Stimulated activated CD8-positive, alpha-beta memory T cell treated with anti-CD3 and anti-CD28 coated beads, Interleukin-12 subunit alpha, Interleukin-12 subunit beta, amount 100 ng/mL, for 24 hours (primary cell): ENCODE data around the gene KCNJ8.
"Not testable (repeated sequence)": the region's sequence is repeated elsewhere in the genome, so short reads cannot be mapped to it uniquely, and the experiment has no call there.

ENCODE experiments used
- DNase-seq: peaks from one replicate; pipeline ENCODE4 v3.0.0-alpha.2; 2020; ENCODE audit errors: extremely low read depth

KCNJ8 gene

DNA sequence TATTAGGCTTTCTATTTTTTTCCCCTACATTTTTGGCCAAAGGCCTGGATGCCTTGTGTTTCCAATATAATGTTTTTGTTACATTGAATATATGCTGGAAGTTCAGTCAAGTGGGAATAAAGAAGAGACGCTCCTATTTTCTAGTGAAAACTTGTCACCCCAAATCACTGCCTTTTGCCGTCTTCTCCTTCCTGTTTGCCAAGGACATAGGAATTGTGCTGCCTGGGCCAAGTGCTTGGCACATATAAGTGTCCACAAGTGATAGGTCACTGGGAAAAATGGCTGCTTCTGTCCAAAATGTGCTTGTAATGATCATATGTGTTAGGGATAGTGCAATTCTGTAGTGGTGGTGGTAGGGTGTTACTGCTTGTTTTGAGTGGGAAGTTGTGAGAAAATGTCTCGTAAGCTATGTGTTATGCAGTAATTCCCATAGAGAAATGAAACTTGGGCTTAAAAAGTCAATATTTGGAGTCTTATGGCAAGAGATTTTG is 11.6 kb upstream of the KCNJ8 start:
- no peak for DNase-seq

DNA sequence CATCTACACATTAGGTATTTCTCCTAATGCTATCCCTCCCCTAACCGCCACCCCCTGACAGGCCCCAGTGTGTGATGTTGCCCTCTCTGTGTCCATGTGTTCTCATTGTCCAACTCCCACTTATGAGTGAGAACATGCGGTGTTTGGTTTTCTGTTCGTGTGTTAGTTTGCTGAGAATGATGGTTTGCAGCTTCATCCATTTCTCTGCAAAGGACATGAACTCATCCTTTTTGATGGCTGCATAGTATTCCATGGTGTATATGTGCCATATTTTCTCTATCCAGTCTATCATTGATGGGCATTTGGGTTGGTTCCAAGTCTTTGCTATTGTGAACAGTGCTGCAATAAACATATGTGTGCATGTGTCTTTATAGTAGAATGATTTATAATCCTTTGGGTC is 8.2 kb upstream of the KCNJ8 start:
- not testable (repeated sequence) for DNase-seq

DNA sequence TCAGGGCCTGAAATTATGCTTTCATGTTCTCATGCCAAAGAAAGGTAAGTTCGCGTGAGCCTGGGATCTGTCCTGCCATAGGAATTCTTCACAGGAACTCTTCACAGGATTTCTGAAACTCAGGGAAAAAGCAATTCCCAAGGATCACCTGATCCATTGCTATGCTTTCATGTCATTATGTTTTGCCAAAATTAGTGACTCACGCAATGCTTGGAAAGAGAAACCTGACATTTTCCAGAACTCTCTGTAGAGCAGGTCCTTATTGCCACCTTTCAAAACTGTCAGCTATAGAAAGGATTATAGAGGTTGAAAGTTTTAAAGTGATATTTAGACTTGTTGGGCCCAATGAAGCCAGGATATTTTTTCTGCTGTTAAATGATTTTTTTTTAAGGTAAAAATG is 6.3 kb upstream of the KCNJ8 start:
- DNase-seq, result no peak

- no peak for DNase-seq
Measured at GRCh38 chr12:21776175-21776574, 1.7 kb upstream of the KCNJ8 start.

- no peak for DNase-seq
Measured at GRCh38 chr12:21775133-21775820, 771 bp upstream of the KCNJ8 start.

- no peak for DNase-seq
Measured at GRCh38 chr12:21773806-21774205, 700 bp downstream of the KCNJ8 start.

DNA sequence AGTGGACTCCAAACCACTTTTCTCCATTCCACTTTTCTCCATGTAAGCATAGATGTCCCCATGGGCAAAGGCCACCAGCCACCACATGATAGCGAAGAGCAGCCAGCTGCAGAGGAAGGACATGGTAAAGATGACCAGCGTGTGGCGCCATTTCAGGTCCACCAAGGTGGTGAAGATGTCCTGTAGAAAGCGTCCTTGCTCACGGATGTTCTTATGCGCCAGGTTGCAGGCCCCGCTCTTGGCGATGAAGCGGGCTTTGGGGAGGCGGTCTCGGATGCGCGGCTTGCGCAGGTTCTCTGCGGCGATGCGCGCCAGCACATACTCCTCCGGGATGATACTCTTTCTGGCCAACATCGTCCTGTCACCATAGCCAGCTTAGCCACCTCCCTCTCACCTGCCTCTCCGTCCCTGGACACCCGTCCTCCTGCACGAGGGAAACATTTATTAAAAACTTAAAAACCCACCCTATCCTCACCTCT is 1.2 kb downstream of the KCNJ8 start:
- no peak for DNase-seq

DNA sequence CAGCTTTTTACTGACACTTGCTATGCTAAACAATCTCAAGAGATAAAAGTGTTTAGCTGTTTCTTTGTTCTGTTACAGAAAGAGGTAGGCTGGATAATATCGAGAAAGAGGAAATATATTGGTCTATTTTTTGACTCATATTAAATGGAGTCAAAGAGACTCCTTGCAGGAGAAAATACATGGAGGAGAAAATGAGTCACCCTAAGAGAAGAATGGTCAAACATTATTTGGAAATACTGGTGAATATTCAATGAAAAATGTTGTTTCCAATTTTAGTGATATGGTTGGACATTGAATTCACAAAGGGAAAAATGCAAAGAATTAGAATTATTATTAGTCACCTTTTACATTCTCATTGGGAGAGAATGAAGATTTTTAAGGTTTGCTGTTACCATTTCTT is 3.2 kb downstream of the KCNJ8 start:
- DNase-seq, result no peak

- DNase-seq, result no peak
Measured at GRCh38 chr12:21769307-21769706, 5.2 kb downstream of the KCNJ8 start.

GRCh38 chr12:21766403-21766802 is 8.1 kb downstream of the KCNJ8 start:
- no peak for DNase-seq

GRCh38 chr12:21764950-21765349 is 9.6 kb downstream of the KCNJ8 start:
- DNase-seq, result no peak

- DNase-seq, result no peak
Measured at GRCh38 chr12:21764065-21764464, 10.4 kb downstream of the KCNJ8 start.

DNA sequence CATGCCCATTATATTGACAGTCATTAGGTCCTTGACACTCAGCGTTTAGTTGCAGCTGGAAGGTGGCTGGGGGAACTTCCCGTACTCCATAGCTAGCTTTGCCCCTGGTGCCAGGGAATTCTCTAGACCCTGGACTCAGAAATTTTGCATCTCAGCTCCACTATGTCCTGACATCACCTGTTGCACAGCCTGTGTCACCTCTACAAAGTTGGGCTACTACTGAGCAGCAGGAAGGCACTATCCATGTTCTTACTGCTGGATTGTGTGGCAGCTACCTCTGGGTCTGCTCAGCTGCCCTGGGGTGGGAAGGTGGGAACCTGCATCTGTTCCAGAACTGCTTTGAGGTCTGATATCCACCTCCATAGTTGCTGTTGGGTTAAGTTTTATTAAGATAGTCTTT is 11.0 kb downstream of the KCNJ8 start:
- no peak for DNase-seq

GRCh38 chr12:21759737-21760136 is 14.8 kb downstream of the KCNJ8 start:
- no peak for DNase-seq

DNA sequence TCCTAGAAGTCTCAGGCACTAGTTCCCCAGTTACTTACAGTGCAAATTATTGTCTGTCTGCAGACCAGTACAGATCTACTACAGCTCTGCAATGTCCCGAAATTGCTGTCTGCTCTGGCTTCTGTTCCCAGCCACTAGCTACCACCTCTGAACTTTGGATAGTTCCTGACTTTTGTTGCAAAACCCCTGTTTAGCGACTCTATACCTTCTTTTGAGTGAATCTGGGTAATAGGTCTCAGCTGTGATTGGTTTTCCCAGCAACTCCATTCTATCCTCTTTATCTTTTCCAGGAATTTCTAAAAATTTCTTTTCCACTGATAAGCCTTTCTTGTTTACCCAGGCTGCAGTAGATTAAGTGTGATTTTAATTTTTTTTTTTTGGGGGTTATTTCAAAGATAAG is 16.8 kb downstream of the KCNJ8 start:
- no peak for DNase-seq

DNA sequence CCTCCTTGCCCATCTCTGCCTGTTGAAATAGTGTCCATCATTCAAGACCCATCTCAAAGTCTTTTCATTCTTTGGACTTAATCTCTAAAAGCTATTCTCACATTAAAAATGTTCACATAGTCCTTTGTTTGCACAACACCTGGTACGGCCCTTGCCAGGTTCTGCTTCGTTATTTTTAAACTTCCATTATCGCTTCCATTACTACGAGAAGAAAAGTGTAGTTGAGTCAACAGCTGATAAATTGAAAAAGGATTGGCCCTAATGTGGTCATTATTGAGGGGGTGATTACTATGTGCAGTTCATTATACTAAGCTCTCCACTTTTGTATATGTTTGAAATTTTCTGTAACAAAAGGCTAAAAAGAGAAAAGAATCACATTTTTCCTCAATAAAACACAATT is 17.8 kb downstream of the KCNJ8 start:
- no peak for DNase-seq

- DNase-seq, result no peak
Measured at GRCh38 chr12:21751517-21751916, 23.0 kb downstream of the KCNJ8 start.

DNA sequence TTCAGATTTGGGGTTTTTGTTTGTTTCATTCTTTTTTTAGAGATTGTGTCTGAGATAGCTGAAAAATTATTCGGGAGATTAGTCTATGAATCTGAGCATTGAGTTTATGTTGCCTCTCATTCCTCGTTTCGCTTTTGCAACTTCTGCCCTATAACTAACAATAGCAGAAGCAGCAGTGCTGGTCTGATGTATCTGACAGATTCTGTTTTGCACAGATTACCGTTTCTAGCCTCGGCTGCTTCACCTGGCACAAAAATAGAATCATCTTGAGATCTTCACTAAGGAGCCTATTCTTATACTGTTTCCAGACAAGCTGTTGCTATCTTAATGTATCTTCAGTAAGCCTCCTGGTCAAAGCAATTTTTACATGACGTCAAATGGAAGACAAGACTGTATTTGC is 29.2 kb downstream of the KCNJ8 start:
- no peak for DNase-seq

DNA sequence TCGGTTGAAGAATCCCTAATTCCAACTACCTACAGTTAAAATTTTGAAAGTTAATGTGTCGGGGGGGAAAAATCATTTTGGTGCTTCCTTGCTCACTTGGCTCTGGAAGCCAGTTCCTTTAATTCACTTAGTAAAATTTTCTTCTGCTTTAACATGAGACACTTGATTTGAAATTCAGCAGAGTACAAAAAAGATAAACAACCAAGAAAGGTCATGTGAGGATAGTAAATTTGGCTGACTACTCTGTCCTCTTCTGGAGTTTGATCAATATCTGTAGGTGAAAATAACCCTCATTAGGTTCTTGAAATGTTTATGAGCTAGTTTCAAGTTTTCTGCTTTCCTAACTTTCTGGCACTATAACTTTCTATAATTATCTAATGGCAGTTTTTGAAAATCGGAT is 43.4 kb downstream of the KCNJ8 start:
- no peak for DNase-seq

- DNase-seq, result no peak
Measured at GRCh38 chr12:21725731-21726130, 48.8 kb downstream of the KCNJ8 start.

- no peak for DNase-seq
Measured at GRCh38 chr12:21718944-21719650, 55.4 kb downstream of the KCNJ8 start.

- no peak for DNase-seq
Measured at GRCh38 chr12:21718403-21718802, 56.1 kb downstream of the KCNJ8 start.

DNA sequence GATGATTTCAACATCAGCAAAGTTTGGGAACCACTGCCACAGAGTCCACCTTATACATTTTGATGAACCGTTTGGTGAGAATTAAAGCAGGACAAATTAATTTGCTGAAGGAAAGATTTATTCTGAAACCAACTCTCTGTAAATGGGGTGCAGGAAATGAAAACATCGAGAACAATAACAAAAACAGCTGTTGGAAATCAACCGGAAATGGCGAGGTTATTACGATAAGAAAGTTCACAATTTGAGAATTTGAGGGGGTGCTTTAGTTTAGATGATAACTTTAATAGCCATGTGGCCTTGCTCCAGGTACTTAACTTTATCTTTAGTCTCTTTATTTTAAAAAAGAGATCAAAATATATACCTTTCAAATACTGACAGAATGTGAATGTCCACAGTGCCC is 56.7 kb downstream of the KCNJ8 start:
- DNase-seq, result no peak
